C4-2B (cell line): ENCODE measurements around the gene PPCS.
"Not testable (repeated sequence)": the region's sequence is repeated elsewhere in the genome, so short reads cannot be mapped to it uniquely, and the experiment has no call there.

Source experiments
- CTCF ChIP-seq: fragments of 450-650 bp; conservative IDR thresholded peaks from 2 replicates; pipeline ENCODE4 v1.5.1; 2017; ENCODE audit warnings: mild to moderate bottlenecking
- ZFX ChIP-seq: fragments of 450-650 bp; IDR thresholded peaks from 2 replicates; pipeline ENCODE4 v1.6.1; 2017

- TF ChIP-seq CTCF, ZFX: not testable (repeated sequence)
Observed at GRCh38 chr1:42502031-42502430, 45.7 kb downstream of the PPCS start.
